Mesendoderm (in vitro differentiated cells): ENCODE data around the gene ELP4. TPM values are rescaled to one million over a fixed set of nuclear protein-coding genes. Genes with fewer than 3 reads are reported as not detected.

Experiments
- DNase-seq: peaks from one replicate; pipeline ENCODE4 v3.0.0; 2013
- H2AK5ac ChIP-seq: 2 replicates; pipeline ENCODE4 v1.6.1; 2013; ENCODE audit warnings: low read length, inconsistent platforms
- H2BK120ac ChIP-seq: 2 replicates; pipeline ENCODE4 v1.6.1; 2013; ENCODE audit warnings: low read depth, mild to moderate bottlenecking, low read length, moderate library complexity, mixed read lengths
- H2BK15ac ChIP-seq: replicated peaks from 2 replicates; pipeline ENCODE4 v1.6.1; 2013; ENCODE audit warnings: low read depth, mild to moderate bottlenecking, moderate library complexity
- H2BK5ac ChIP-seq: 2 replicates; pipeline ENCODE4 v1.6.1; 2013; ENCODE audit warnings: low read length, inconsistent platforms
- H3K18ac ChIP-seq: 2 replicates; pipeline ENCODE4 v1.6.1; 2013; ENCODE audit warnings: mild to moderate bottlenecking, low read length, mixed read lengths
- H3K23ac ChIP-seq: one replicate; pipeline ENCODE4 v1.6.1; 2013; ENCODE audit warnings: low read length
- H3K27ac ChIP-seq: 2 replicates; pipeline ENCODE4 v1.5.1; 2013; ENCODE audit warnings: low read depth, mild to moderate bottlenecking, inconsistent platforms, low read length, moderate library complexity
- H3K27me3 ChIP-seq: 2 replicates; pipeline ENCODE4 v1.6.1; 2013; ENCODE audit warnings: low read length, control low read depth, mild to moderate bottlenecking, inconsistent platforms; ENCODE audit not compliant: insufficient read depth, poor library complexity
- H3K36me3 ChIP-seq: 2 replicates; pipeline ENCODE4 v1.6.1; 2013; ENCODE audit warnings: low read length, inconsistent platforms; ENCODE audit not compliant: control insufficient read depth, insufficient read depth
- H3K4ac ChIP-seq: one replicate; pipeline ENCODE4 v1.6.1; 2013; ENCODE audit warnings: low read depth, mild to moderate bottlenecking, low read length, moderate library complexity
- H3K4me1 ChIP-seq: 2 replicates; pipeline ENCODE4 v1.6.1; 2013; ENCODE audit warnings: low read depth, low read length, inconsistent platforms; ENCODE audit not compliant: control insufficient read depth
- H3K4me2 ChIP-seq: 2 replicates; pipeline ENCODE4 v1.6.1; 2013; ENCODE audit warnings: low read length
- H3K4me3 ChIP-seq: 2 replicates; pipeline ENCODE4 v1.5.1; 2013; ENCODE audit warnings: mild to moderate bottlenecking, low read length
- H3K56ac ChIP-seq: one replicate; pipeline ENCODE4 v1.6.1; 2013; ENCODE audit warnings: low read length
- H3K79me1 ChIP-seq: 2 replicates; pipeline ENCODE4 v1.6.1; 2013; ENCODE audit warnings: low read length, inconsistent platforms
- H3K79me2 ChIP-seq: 2 replicates; pipeline ENCODE4 v1.6.1; 2013; ENCODE audit warnings: mild to moderate bottlenecking, low read length; ENCODE audit not compliant: control insufficient read depth, insufficient read depth
- H3K9ac ChIP-seq: 2 replicates; pipeline ENCODE4 v1.6.1; 2013; ENCODE audit warnings: low read length, inconsistent platforms
- H4K5ac ChIP-seq: one replicate; pipeline ENCODE4 v1.6.1; 2013; ENCODE audit warnings: low read length
- H4K8ac ChIP-seq: one replicate; pipeline ENCODE4 v1.6.1; 2013; ENCODE audit warnings: low read depth, mild to moderate bottlenecking, control low read depth, low read length, moderate library complexity
- WGBS: extraction: QIAGEN DNeasy Blood & Tissue Kit; methylation state at CpG from one replicate; pipeline ENCODE4 v1.1.7; 2013; ENCODE audit warnings: low lambda C conversion rate, missing lambda C conversion rate; ENCODE audit not compliant: insufficient coverage; ENCODE audit errors: extremely low coverage; 5-methylcytosine and 5-hydroxymethylcytosine counted together
- polyA plus RNA-seq, 2 experiments: library from polyadenylated mRNA; stranded (reverse); fragments of 200-250 nt; gene quantifications; one replicate each; pipeline ENCODE4 v1.2.3, GENCODE V29; 2013

The ELP4 gene, protein sequence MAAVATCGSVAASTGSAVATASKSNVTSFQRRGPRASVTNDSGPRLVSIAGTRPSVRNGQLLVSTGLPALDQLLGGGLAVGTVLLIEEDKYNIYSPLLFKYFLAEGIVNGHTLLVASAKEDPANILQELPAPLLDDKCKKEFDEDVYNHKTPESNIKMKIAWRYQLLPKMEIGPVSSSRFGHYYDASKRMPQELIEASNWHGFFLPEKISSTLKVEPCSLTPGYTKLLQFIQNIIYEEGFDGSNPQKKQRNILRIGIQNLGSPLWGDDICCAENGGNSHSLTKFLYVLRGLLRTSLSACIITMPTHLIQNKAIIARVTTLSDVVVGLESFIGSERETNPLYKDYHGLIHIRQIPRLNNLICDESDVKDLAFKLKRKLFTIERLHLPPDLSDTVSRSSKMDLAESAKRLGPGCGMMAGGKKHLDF
- 18.1 TPM for polyA plus RNA-seq (2013, experiment 1 of 2)
- 19.2 TPM for polyA plus RNA-seq (2013, experiment 2 of 2)

DNA sequence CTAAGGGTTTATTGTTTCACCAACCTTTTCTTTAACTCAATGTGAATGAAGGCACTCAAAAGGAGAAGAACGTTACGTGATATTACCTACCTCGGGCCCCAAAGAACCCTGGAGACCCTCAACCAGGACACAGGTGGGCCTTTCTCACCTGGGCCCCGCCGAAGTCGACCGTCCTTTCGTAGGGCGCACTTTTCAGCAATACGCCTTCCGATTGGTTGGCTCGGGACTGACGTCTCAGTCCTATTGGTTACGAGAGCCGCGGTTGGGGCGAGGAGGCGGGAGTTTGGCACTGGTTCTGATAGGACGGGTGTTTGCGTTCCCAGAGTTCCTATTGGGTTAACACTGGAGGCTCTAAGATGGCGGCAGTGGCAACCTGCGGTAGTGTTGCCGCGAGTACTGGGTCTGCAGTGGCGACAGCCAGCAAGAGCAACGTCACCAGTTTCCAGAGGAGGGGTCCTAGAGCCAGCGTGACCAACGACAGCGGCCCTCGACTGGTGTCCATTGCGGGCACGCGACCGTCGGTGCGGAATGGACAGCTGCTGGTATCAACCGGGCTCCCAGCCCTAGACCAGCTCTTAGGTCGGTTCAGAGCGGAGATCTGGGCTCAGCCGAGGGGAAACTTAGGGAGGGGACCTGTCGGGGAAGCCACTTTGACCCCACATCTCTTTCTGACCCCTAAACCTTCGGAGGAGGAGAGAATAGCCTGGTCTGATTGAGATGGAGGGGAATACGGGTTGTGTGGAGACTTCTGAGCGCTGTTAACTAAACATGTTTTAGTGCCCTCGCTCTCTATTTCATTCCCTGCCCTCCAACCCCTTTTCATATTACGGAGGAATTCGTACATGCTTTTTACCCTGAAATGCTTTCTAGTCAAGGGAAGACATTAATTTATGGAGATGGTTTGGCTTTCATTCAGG lies at the start of gene ELP4, which contains the start of gene IMMP1L:
Gene ELP4, plus strand, starts transcription at position 339 of the 917 bp plus-strand sequence. Its CDS starts 18 bp downstream, at position 357.
Gene IMMP1L, minus strand, starts transcription at position 194 of the 917 bp plus-strand sequence. CDS start 46,346 bp downstream, outside the sequence.
- no peak within 1 kb of the TSS for H2AK5ac ChIP-seq
- no peak within 1 kb of the TSS for H3K23ac ChIP-seq
- WGBS = no CpG with 5 or more reads among the region's 47 CpGs
- H3K4me2 ChIP-seq = peak within 1 kb of the TSS; percentile 38
- H4K5ac ChIP-seq = no peak within 1 kb of the TSS
- no peak within 1 kb of the TSS for H2BK15ac ChIP-seq
- H3K9ac ChIP-seq = peak within 1 kb of the TSS; percentile 81
- H3K79me2 ChIP-seq = peaks cover 14% of the 10 kb centered on the region
- H3K27ac ChIP-seq = peak within 1 kb of the TSS; percentile 69
- DNase-seq = peak; percentile 99
- peak within 1 kb of the TSS; percentile 83 for H3K4me3 ChIP-seq
- H3K4me1 ChIP-seq = no peaks in the 10 kb centered on the region
- no peaks in the 10 kb centered on the region for H3K27me3 ChIP-seq
- no peaks in the 10 kb centered on the region for H3K36me3 ChIP-seq
- H3K56ac ChIP-seq = peak within 1 kb of the TSS; percentile 89
- no peak within 1 kb of the TSS for H3K4ac ChIP-seq
- H3K18ac ChIP-seq = no peak within 1 kb of the TSS
- H3K79me1 ChIP-seq = no peaks in the 10 kb centered on the region
- peak within 1 kb of the TSS; percentile 9 for H2BK5ac ChIP-seq
- H4K8ac ChIP-seq = no peak within 1 kb of the TSS
- no peak within 1 kb of the TSS for H2BK120ac ChIP-seq

DNA sequence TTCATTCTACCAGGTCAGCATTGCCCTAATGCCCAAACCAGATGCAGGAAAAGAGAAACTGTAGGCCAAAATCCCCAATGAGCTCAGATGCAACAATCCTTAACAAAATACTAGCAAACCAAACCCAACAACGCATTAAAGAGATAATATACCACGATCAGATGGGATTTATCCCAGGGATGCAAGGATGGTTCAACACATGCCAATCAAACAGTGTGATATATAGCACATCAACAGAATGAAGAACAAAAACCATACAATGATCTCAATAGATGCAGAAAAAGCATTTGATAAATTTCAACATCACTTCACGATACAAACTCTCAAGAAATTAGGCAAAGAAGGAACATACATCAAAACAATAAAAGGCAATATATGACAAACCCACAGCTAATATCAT lies 45.1 kb upstream of the ELP4 start:
- Histone ChIP-seq H3K4me3 (no peak overlapping the region), H3K4me2 (no peak overlapping the region), H3K27ac (no peak overlapping the region), H3K18ac (no peak overlapping the region), H3K23ac (no peak overlapping the region), H3K56ac (no peak overlapping the region), H2BK120ac (no peak overlapping the region), H3K4me1 (no peaks in the 10 kb centered on the region), H3K27me3 (no peaks in the 10 kb centered on the region), H3K79me2 (no peaks in the 10 kb centered on the region), H4K8ac (no peak overlapping the region), H2BK15ac (no peak overlapping the region), H3K79me1 (no peaks in the 10 kb centered on the region), H3K36me3 (no peaks in the 10 kb centered on the region), H2AK5ac (no peak overlapping the region), H2BK5ac (no peak overlapping the region), H4K5ac (no peak overlapping the region), H3K4ac (no peak overlapping the region), H3K9ac (no peak overlapping the region)
- DNase-seq = no peak
- no CpG with 5 or more reads among the region's 3 CpGs for WGBS

DNA sequence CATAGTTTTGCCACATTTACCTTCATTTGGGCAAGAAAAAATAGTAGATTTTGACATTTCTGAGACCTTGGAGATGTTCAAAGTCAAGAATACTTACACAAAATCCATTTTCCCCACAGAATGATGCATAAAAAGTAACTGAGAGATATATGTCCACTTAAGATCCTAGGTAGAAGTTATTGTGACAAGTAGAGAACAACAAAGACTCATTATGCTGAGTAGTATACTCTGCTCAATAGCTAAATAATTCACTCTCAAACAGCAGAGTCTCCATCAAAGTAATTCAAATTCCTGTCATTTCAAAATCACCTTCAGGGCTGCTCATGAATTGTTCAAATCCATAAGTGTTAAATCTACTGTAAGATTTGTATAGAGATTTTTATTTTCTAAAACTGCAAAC lies 35.5 kb upstream of the ELP4 start:
- H2BK120ac ChIP-seq = no peak overlapping the region
- H2BK5ac ChIP-seq = no peak overlapping the region
- no peak overlapping the region for H3K56ac ChIP-seq
- H3K27ac ChIP-seq = no peak overlapping the region
- H3K18ac ChIP-seq = no peak overlapping the region
- H3K4me3 ChIP-seq = no peak overlapping the region
- H3K27me3 ChIP-seq = no peaks in the 10 kb centered on the region
- H3K36me3 ChIP-seq = no peaks in the 10 kb centered on the region
- H4K5ac ChIP-seq = no peak overlapping the region
- no peak overlapping the region for H2BK15ac ChIP-seq
- no peaks in the 10 kb centered on the region for H3K79me1 ChIP-seq
- H2AK5ac ChIP-seq = no peak overlapping the region
- H3K23ac ChIP-seq = no peak overlapping the region
- H3K79me2 ChIP-seq = no peaks in the 10 kb centered on the region
- DNase-seq = no peak
- no peak overlapping the region for H3K4me2 ChIP-seq
- no peak overlapping the region for H3K4ac ChIP-seq
- H3K9ac ChIP-seq = no peak overlapping the region
- H3K4me1 ChIP-seq = no peaks in the 10 kb centered on the region
- no peak overlapping the region for H4K8ac ChIP-seq

DNA sequence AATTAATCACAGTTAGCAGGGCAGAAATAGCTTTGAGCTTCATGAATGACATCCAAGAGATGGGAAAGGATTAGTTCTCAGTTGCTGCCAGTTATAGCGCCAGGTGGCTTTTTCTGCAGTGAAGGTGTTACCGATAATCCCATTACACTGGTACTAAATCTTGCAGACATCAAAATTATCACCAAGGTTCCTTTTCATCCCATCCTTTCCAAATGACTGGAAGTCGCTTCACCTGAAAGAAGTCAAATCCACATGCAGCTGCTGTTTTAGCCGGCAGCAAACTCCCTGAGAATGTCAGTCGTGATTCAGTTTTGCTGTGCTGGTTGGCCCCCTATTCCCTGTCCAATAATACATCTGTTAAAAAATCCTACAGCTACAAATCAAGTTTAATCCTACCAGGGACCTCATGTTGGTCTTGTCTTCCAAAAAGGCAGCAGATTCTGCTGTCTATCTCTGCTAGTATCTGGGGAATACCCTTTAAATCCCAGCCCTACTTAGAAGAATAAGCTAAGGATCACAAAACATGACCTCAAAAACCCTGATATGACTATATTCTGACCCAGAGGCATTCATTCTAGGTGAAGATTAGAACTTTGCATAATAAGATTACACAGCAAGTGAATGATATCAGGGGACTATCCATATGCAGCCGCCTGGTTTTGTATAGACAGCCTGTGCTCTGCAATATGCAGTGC lies 31.9 kb upstream of the ELP4 start:
- no peak overlapping the region for H3K23ac ChIP-seq
- H3K4me2 ChIP-seq = no peak overlapping the region
- H2BK15ac ChIP-seq = no peak overlapping the region
- H2BK120ac ChIP-seq = no peak overlapping the region
- no peaks in the 10 kb centered on the region for H3K36me3 ChIP-seq
- H3K4ac ChIP-seq = no peak overlapping the region
- no peaks in the 10 kb centered on the region for H3K4me1 ChIP-seq
- H3K18ac ChIP-seq = no peak overlapping the region
- no peak overlapping the region for H4K8ac ChIP-seq
- no peaks in the 10 kb centered on the region for H3K79me1 ChIP-seq
- WGBS = no CpG with 5 or more reads among the region's 6 CpGs
- DNase-seq = peak; percentile 15
- no peak overlapping the region for H3K9ac ChIP-seq
- no peak overlapping the region for H3K56ac ChIP-seq
- no peaks in the 10 kb centered on the region for H3K79me2 ChIP-seq
- H2AK5ac ChIP-seq = no peak overlapping the region
- H3K27me3 ChIP-seq = no peaks in the 10 kb centered on the region
- no peak overlapping the region for H2BK5ac ChIP-seq
- no peak overlapping the region for H3K27ac ChIP-seq
- no peak overlapping the region for H4K5ac ChIP-seq
- no peak overlapping the region for H3K4me3 ChIP-seq

DNA sequence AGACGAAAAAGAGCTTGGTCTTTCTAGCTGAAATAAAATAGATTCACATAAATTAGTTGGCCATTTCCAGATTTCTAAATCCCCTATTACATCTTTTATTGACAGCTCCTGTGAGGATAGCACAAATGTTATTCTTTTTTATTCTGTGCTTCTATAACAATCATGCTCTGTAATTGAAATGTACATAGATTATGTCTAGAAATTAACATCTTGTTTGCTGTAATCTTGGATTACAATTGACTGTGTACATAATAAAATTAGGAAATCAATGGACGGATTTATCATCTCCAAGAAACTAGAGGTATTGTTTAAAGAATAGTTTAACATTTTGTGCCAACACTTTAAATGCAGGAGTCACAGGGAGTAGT lies 31.4 kb upstream of the ELP4 start:
- Histone ChIP-seq H2BK120ac (no peak overlapping the region), H3K23ac (no peak overlapping the region), H4K5ac (no peak overlapping the region), H3K36me3 (no peaks in the 10 kb centered on the region), H3K27me3 (no peaks in the 10 kb centered on the region), H3K18ac (no peak overlapping the region), H3K79me1 (no peaks in the 10 kb centered on the region), H2AK5ac (no peak overlapping the region), H3K79me2 (no peaks in the 10 kb centered on the region), H3K4ac (no peak overlapping the region), H3K27ac (no peak overlapping the region), H2BK5ac (no peak overlapping the region), H3K4me3 (no peak overlapping the region), H4K8ac (no peak overlapping the region), H3K4me2 (no peak overlapping the region), H3K9ac (no peak overlapping the region), H3K4me1 (no peaks in the 10 kb centered on the region), H3K56ac (no peak overlapping the region), H2BK15ac (no peak overlapping the region)
- no CpG with 5 or more reads among the region's 2 CpGs for WGBS
- no peak for DNase-seq
